DMS114 treated with DMSO at 0.1 percent for 48 hours (cell line): ENCODE data around the gene SLC22A14.
"Not testable (repeated sequence)": the region's sequence is repeated elsewhere in the genome, so short reads cannot be mapped to it uniquely, and the experiment has no call there.

ENCODE experiments used
- DNase-seq: peaks from one replicate; lab custom pipeline; 2025; ENCODE audit not compliant: unreplicated experiment; lab: John Stamatoyannopoulos, UW

SLC22A14 gene

GRCh38 chr3:38268522-38268921 is 13.6 kb upstream of the SLC22A14 start:
- no peak for DNase-seq

GRCh38 chr3:38270606-38271005 is 11.5 kb upstream of the SLC22A14 start:
- DNase-seq, result no peak

GRCh38 chr3:38271553-38271952 is 10.5 kb upstream of the SLC22A14 start:
- DNase-seq, result no peak

GRCh38 chr3:38274864-38275649 is 7.0 kb upstream of the SLC22A14 start:
- DNase-seq, result no peak

- no peak for DNase-seq
Measured at GRCh38 chr3:38275658-38276057, 6.4 kb upstream of the SLC22A14 start.

GRCh38 chr3:38276081-38276916 is 5.8 kb upstream of the SLC22A14 start:
- no peak for DNase-seq

- no peak for DNase-seq
Measured at GRCh38 chr3:38276917-38277630, 5.0 kb upstream of the SLC22A14 start.

GRCh38 chr3:38278841-38279240 is 3.3 kb upstream of the SLC22A14 start:
- DNase-seq, result no peak

GRCh38 chr3:38283810-38284755 is 2.0 kb downstream of the SLC22A14 start:
- DNase-seq, result no peak

- DNase-seq, result no peak
Measured at GRCh38 chr3:38284756-38285150, 2.7 kb downstream of the SLC22A14 start.

GRCh38 chr3:38289286-38290217 is 7.5 kb downstream of the SLC22A14 start:
- DNase-seq, result not testable (repeated sequence)

GRCh38 chr3:38297053-38297452 is 15.0 kb downstream of the SLC22A14 start:
- DNase-seq, result not testable (repeated sequence)

GRCh38 chr3:38297537-38297936 is 15.4 kb downstream of the SLC22A14 start:
- no peak for DNase-seq

- DNase-seq, result no peak
Measured at GRCh38 chr3:38297947-38298711, 16.0 kb downstream of the SLC22A14 start.

- no peak for DNase-seq
Measured at GRCh38 chr3:38306941-38307340, 24.8 kb downstream of the SLC22A14 start.

GRCh38 chr3:38307599-38307998 is 25.5 kb downstream of the SLC22A14 start:
- DNase-seq, result no peak

GRCh38 chr3:38308456-38308855 is 26.4 kb downstream of the SLC22A14 start:
- no peak for DNase-seq

- no peak for DNase-seq
Measured at GRCh38 chr3:38311476-38311875, 29.4 kb downstream of the SLC22A14 start.

- no peak for DNase-seq
Measured at GRCh38 chr3:38311941-38312340, 29.8 kb downstream of the SLC22A14 start.
